WTC11 (cell line): ENCODE measurements around the gene SNRPD2. TPM values are rescaled to one million over a fixed set of nuclear protein-coding genes. Genes with fewer than 3 reads are reported as not detected.

Experiments used
- ATAC-seq: fragments of 200-7000 bp; cut with Tn5 transposase; 2 replicates; pipeline ENCODE4 v1.10.0; 2021; ENCODE audit warnings: mild to moderate bottlenecking, moderate library complexity
- CTCF ChIA-PET: fragments of 300-600 bp; sonication (Branson Sonifier 250); formaldehyde crosslinking; loops from one replicate; lab custom pipeline; 2021; ENCODE audit warnings: antibody characterized with exemption; lab: Charles Lee
- POLR2A ChIA-PET: fragments of 350-600 bp; sonication (Branson Sonifier 250); formaldehyde crosslinking; loops from one replicate; lab custom pipeline; 2021; ENCODE audit warnings: antibody characterized with exemption; lab: Charles Lee
- DNase-seq: peaks from one replicate; pipeline ENCODE4 v3.0.0; 2021; ENCODE audit warnings: low spot score
- H3K27ac Mint-ChIP-seq: 2 replicates; pipeline ENCODE4 v1.8.0; 2021; ENCODE audit warnings: mixed read lengths
- H3K27me3 Mint-ChIP-seq: 2 replicates; pipeline ENCODE4 v1.8.0; 2021; ENCODE audit warnings: low read depth, mild to moderate bottlenecking, moderate library complexity, mixed read lengths
- H3K36me3 Mint-ChIP-seq: 2 replicates; pipeline ENCODE4 v1.8.0; 2021; ENCODE audit warnings: mixed read lengths
- H3K4me1 Mint-ChIP-seq: 2 replicates; pipeline ENCODE4 v1.8.0; 2022; ENCODE audit warnings: mixed read lengths
- H3K4me3 Mint-ChIP-seq: 2 replicates; pipeline ENCODE4 v1.8.0; 2021; ENCODE audit warnings: mild to moderate bottlenecking, moderate library complexity, mixed read lengths
- H3K9me3 Mint-ChIP-seq: 2 replicates; pipeline ENCODE4 v1.8.0; 2021; ENCODE audit warnings: mixed read lengths
- ATF1 ChIP-seq: sonication (generic); formaldehyde crosslinking; IDR thresholded peaks from 2 replicates; pipeline ENCODE4 v1.8.1; 2023; ENCODE audit warnings: mild to moderate bottlenecking, moderate library complexity, missing genetic modification reagents
- CBFB ChIP-seq: sonication (generic); formaldehyde crosslinking; IDR thresholded peaks from 2 replicates; pipeline ENCODE4 v1.8.1; 2022; ENCODE audit warnings: mild to moderate bottlenecking, low read depth, missing genetic modification reagents
- ELF4 ChIP-seq: sonication (generic); formaldehyde crosslinking; IDR thresholded peaks from 2 replicates; pipeline ENCODE4 v1.8.1; 2022; ENCODE audit warnings: low read depth, mild to moderate bottlenecking, moderate library complexity, missing genetic modification reagents
- ERG ChIP-seq: fragments of 250-450 bp; sonication (Bioruptor Pico); IDR thresholded peaks from 2 replicates; pipeline ENCODE4 v1.8.0; 2021; ENCODE audit warnings: mild to moderate bottlenecking
- ESRRA ChIP-seq: sonication (generic); formaldehyde crosslinking; IDR thresholded peaks from 2 replicates; pipeline ENCODE4 v1.8.1; 2022; ENCODE audit warnings: mild to moderate bottlenecking, missing genetic modification reagents, borderline replicate concordance
- ETV6 ChIP-seq: sonication (generic); formaldehyde crosslinking; IDR thresholded peaks from 2 replicates; pipeline ENCODE4 v1.8.1; 2022; ENCODE audit warnings: mild to moderate bottlenecking, missing genetic modification reagents
- FOXK1 ChIP-seq: sonication (generic); formaldehyde crosslinking; IDR thresholded peaks from 2 replicates; pipeline ENCODE4 v1.8.0; 2022; ENCODE audit warnings: mild to moderate bottlenecking, moderate library complexity, missing genetic modification reagents
- GRHL2 ChIP-seq: fragments of 250-450 bp; sonication (Bioruptor Pico); IDR thresholded peaks from 2 replicates; pipeline ENCODE4 v1.8.0; 2022; ENCODE audit warnings: mild to moderate bottlenecking, moderate library complexity; ENCODE audit not compliant: insufficient replicate concordance, severe bottlenecking
- HMGXB4 ChIP-seq: sonication (generic); formaldehyde crosslinking; IDR thresholded peaks from 2 replicates; pipeline ENCODE4 v1.8.1; 2023; ENCODE audit warnings: mild to moderate bottlenecking, moderate library complexity, missing genetic modification reagents
- JAZF1 ChIP-seq: fragments of 250-450 bp; sonication (Bioruptor Pico); IDR thresholded peaks from 2 replicates; pipeline ENCODE4 v1.9.0; 2021; ENCODE audit warnings: moderate library complexity, mild to moderate bottlenecking, inconsistent platforms
- KAT7 ChIP-seq: sonication (generic); formaldehyde crosslinking; IDR thresholded peaks from 2 replicates; pipeline ENCODE4 v1.8.1; 2023; ENCODE audit warnings: missing genetic modification reagents, mild to moderate bottlenecking, borderline replicate concordance
- NFE2L1 ChIP-seq: sonication (generic); formaldehyde crosslinking; IDR thresholded peaks from 2 replicates; pipeline ENCODE4 v1.8.1; 2023; ENCODE audit warnings: missing genetic modification reagents
- NFYB ChIP-seq: sonication (generic); formaldehyde crosslinking; conservative IDR thresholded peaks from 2 replicates; pipeline ENCODE4 v1.8.0; 2022; ENCODE audit warnings: low read depth, missing genetic modification reagents
- NR2C2 ChIP-seq: sonication (generic); formaldehyde crosslinking; IDR thresholded peaks from 2 replicates; pipeline ENCODE4 v1.8.0; 2022; ENCODE audit warnings: mild to moderate bottlenecking, missing genetic modification reagents
- RELA ChIP-seq: sonication (generic); formaldehyde crosslinking; IDR thresholded peaks from 2 replicates; pipeline ENCODE4 v1.8.1; 2022; ENCODE audit warnings: missing genetic modification reagents, mild to moderate bottlenecking, borderline replicate concordance
- SOX15 ChIP-seq: fragments of 250-450 bp; sonication (Bioruptor Pico); IDR thresholded peaks from 2 replicates; pipeline ENCODE4 v1.9.0; 2021; ENCODE audit warnings: mild to moderate bottlenecking
- SP1 ChIP-seq: sonication (generic); formaldehyde crosslinking; conservative IDR thresholded peaks from 2 replicates; pipeline ENCODE4 v1.8.1; 2022; ENCODE audit warnings: missing genetic modification reagents
- ZNF138 ChIP-seq: sonication (generic); formaldehyde crosslinking; conservative IDR thresholded peaks from 2 replicates; pipeline ENCODE4 v1.8.1; 2022; ENCODE audit warnings: mild to moderate bottlenecking, moderate library complexity, missing genetic modification reagents
- ZNF416 ChIP-seq: fragments of 250-450 bp; sonication (Bioruptor Pico); IDR thresholded peaks from 2 replicates; pipeline ENCODE4 v1.9.0; 2021; ENCODE audit warnings: mild to moderate bottlenecking, inconsistent platforms
- total RNA-seq: library from RNA; stranded (reverse); gene quantifications from 3 replicates; pipeline ENCODE4 v1.2.3, GENCODE V29; 2021
- TF ChIP-seq, protein P1 (sequence below): sonication (generic); formaldehyde crosslinking; IDR thresholded peaks from 2 replicates; pipeline ENCODE4 v1.8.1; 2023; ENCODE audit warnings: mild to moderate bottlenecking, missing genetic modification reagents
- TF ChIP-seq, protein P2 (sequence below): fragments of 250-450 bp; sonication (Bioruptor Pico); IDR thresholded peaks from 2 replicates; pipeline ENCODE4 v1.9.0; 2021; ENCODE audit warnings: moderate library complexity, mild to moderate bottlenecking, inconsistent platforms, borderline replicate concordance
- TF ChIP-seq, protein P3 (sequence below): sonication (generic); formaldehyde crosslinking; IDR thresholded peaks from 2 replicates; pipeline ENCODE4 v1.8.1; 2022; ENCODE audit warnings: mild to moderate bottlenecking, moderate library complexity, missing genetic modification reagents

Gene SNRPD2
- total RNA-seq, 1 experiment from 2014 or later = 739 TPM

GRCh38 chr19:45711851-45712698 lies 20.3 kb upstream of the SNRPD2 start:
- no peaks in the 10 kb centered on the region for H3K9me3 Mint-ChIP-seq
- no peak overlapping the region for H3K4me3 Mint-ChIP-seq
- H3K4me1 Mint-ChIP-seq = peaks cover 25% of the 10 kb centered on the region
- no peak for DNase-seq
- POLR2A ChIA-PET = interaction anchor here (1.0 to 2.4 kb wide), 2 partner anchors 57 kb away, joined by 5 to 10 read pairs; partner anchors contain the start of gene SIX5
- TF ChIP-seq FOXK1 (CRISPR knock-in tag) = no peak
- no peak for TF ChIP-seq KAT7
- TF ChIP-seq GRHL2 = no peak
- no peak for TF ChIP-seq ATF1 (CRISPR knock-in tag)
- TF ChIP-seq HMGXB4 (CRISPR knock-in tag) = no peak
- TF ChIP-seq ZNF416 (CRISPR knock-in tag) = no peak
- TF ChIP-seq JAZF1 = no peak
- TF ChIP-seq ERG (CRISPR knock-in tag) = no peak
- TF ChIP-seq CBFB (CRISPR knock-in tag) = no peak
- TF ChIP-seq NFE2L1 (CRISPR knock-in tag) = no peak
- no peak for TF ChIP-seq ETV6
- no peaks in the 10 kb centered on the region; the same call in 1 of the 2 replicates for H3K27me3 Mint-ChIP-seq
- H3K27ac Mint-ChIP-seq = peak overlapping the region; percentile 68
- CTCF ChIA-PET = interaction anchor here (0.9 kb wide), 1 partner anchor 19 kb away, joined by 4 read pairs; the partner anchor contains the start of gene QPCTL
- no peak for ATAC-seq
- H3K36me3 Mint-ChIP-seq = no peaks in the 10 kb centered on the region; the same call in 1 of the 2 replicates

DNA sequence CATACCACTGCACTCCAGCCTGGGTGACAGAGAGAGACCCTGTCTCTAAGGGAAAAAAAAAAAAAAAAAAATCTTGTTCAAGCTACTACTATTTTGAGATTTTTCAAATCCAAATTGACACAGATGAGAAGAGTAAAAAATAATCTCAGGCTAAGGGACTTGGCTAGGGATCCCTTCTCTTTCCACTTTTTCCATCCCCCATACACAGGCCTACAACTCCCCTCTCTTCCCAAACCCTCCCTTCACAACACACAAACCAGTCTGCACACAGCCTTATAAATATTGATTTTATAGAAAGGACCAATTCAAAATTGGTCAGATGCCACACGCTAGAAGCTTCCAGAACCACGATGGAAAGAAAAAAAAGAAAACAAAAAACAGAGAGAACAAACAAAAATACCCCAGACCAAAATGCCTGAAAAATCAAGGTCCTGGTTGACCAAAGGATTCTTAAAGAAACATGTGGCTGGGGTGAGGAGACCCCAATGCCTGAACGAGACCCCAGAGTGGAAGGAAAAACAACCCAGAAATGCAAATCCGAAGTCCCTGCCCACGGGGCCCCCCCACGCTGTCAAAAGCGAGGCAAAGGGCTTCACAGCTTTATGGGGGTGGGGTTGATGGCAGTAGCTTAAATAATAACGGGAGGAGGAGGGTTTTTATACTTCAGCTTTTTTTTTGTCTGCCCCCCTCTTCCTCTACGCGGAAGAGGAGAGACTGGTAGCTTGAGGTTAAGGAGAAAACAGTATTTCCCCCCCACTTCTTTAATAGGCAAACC lies 18.8 kb upstream of the SNRPD2 start:
- peak overlapping the region; percentile 58 for H3K27ac Mint-ChIP-seq
- ChIA-PET POLR2A (interaction anchor here (0.6 to 2.4 kb wide), 3 partner anchors 57 to 527 kb away, joined by 3 to 10 read pairs (median 5); partner anchors contain the start of gene SIX5), CTCF (interaction anchor here (1.0 to 2.4 kb wide), 4 partner anchors 18 to 68 kb away, joined by 3 to 14 read pairs (median 4); partner anchors contain the start of genes QPCTL and SIX5)

More for the DNA sequence above, 18.8 kb upstream of the SNRPD2 start:
- no peaks in the 10 kb centered on the region for H3K9me3 Mint-ChIP-seq
- peaks cover 15% of the 10 kb centered on the region for H3K4me1 Mint-ChIP-seq
- ATAC-seq = no peak
- TF ChIP-seq, protein P1, sequence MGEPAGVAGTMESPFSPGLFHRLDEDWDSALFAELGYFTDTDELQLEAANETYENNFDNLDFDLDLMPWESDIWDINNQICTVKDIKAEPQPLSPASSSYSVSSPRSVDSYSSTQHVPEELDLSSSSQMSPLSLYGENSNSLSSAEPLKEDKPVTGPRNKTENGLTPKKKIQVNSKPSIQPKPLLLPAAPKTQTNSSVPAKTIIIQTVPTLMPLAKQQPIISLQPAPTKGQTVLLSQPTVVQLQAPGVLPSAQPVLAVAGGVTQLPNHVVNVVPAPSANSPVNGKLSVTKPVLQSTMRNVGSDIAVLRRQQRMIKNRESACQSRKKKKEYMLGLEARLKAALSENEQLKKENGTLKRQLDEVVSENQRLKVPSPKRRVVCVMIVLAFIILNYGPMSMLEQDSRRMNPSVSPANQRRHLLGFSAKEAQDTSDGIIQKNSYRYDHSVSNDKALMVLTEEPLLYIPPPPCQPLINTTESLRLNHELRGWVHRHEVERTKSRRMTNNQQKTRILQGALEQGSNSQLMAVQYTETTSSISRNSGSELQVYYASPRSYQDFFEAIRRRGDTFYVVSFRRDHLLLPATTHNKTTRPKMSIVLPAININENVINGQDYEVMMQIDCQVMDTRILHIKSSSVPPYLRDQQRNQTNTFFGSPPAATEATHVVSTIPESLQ (CRISPR knock-in tag) = no peak
- TF ChIP-seq RELA (CRISPR knock-in tag) (no peak), NFYB (CRISPR knock-in tag) (no peak), NR2C2 (CRISPR knock-in tag) (no peak), SOX15 (no peak), ZNF138 (CRISPR knock-in tag) (no peak), ESRRA (CRISPR knock-in tag) (no peak), CBFB (CRISPR knock-in tag) (no peak), SP1 (no peak), ELF4 (CRISPR knock-in tag) (no peak)
- TF ChIP-seq, protein P2, sequence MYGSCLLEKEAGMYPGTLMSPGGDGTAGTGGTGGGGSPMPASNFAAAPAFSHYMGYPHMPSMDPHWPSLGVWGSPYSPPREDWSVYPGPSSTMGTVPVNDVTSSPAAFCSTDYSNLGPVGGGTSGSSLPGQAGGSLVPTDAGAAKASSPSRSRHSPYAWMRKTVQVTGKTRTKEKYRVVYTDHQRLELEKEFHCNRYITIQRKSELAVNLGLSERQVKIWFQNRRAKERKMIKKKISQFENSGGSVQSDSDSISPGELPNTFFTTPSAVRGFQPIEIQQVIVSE (CRISPR knock-in tag) = no peak
- TF ChIP-seq, protein P3, sequence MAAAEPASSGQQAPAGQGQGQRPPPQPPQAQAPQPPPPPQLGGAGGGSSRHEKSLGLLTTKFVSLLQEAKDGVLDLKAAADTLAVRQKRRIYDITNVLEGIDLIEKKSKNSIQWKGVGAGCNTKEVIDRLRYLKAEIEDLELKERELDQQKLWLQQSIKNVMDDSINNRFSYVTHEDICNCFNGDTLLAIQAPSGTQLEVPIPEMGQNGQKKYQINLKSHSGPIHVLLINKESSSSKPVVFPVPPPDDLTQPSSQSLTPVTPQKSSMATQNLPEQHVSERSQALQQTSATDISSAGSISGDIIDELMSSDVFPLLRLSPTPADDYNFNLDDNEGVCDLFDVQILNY (CRISPR knock-in tag) = no peak
- no peaks in the 10 kb centered on the region for H3K27me3 Mint-ChIP-seq
- no peaks in the 10 kb centered on the region; the same call in 1 of the 2 replicates for H3K36me3 Mint-ChIP-seq
- no peak for DNase-seq
- no peak overlapping the region for H3K4me3 Mint-ChIP-seq
